SK-N-SH treated with all-trans-retinoic acid at 6 μM for 48 hours (cell line): Measurements from ENCODE around the gene CCDC148.

Experiments used
- ARNTL ChIP-seq: fragments of 450-650 bp; formaldehyde crosslinking; IDR thresholded peaks from 2 replicates; pipeline ENCODE4 v1.5.0; 2020; ENCODE audit warnings: low read depth, mild to moderate bottlenecking, moderate library complexity, borderline replicate concordance
- GLIS3 ChIP-seq: fragments of 250-450 bp; sonication (Bioruptor Pico); IDR thresholded peaks from 2 replicates; pipeline ENCODE4 v1.5.0; 2020; ENCODE audit warnings: mild to moderate bottlenecking, moderate library complexity
- SNAI2 ChIP-seq: fragments of 250-450 bp; sonication (Bioruptor Pico); IDR thresholded peaks from 2 replicates; pipeline ENCODE4 v1.5.0; 2020; ENCODE audit warnings: mild to moderate bottlenecking, moderate library complexity
- TCF4 ChIP-seq: fragments of 250-450 bp; sonication (Bioruptor Pico); IDR thresholded peaks from 2 replicates; pipeline ENCODE4 v1.8.0; 2021; ENCODE audit warnings: mild to moderate bottlenecking, moderate library complexity, borderline replicate concordance
- ZFP3 ChIP-seq: fragments of 250-450 bp; sonication (Bioruptor Pico); IDR thresholded peaks from 2 replicates; pipeline ENCODE4 v1.5.0; 2020; ENCODE audit warnings: mild to moderate bottlenecking, moderate library complexity
- TF ChIP-seq, protein P1 (sequence below): fragments of 250-450 bp; sonication (Bioruptor Pico); IDR thresholded peaks from 2 replicates; pipeline ENCODE4 v1.8.0; 2020; ENCODE audit warnings: mild to moderate bottlenecking, moderate library complexity, borderline replicate concordance

GRCh38 chr2:158297120-158297519 lies 159.4 kb downstream of the CCDC148 start:
- TF ChIP-seq, protein P1, sequence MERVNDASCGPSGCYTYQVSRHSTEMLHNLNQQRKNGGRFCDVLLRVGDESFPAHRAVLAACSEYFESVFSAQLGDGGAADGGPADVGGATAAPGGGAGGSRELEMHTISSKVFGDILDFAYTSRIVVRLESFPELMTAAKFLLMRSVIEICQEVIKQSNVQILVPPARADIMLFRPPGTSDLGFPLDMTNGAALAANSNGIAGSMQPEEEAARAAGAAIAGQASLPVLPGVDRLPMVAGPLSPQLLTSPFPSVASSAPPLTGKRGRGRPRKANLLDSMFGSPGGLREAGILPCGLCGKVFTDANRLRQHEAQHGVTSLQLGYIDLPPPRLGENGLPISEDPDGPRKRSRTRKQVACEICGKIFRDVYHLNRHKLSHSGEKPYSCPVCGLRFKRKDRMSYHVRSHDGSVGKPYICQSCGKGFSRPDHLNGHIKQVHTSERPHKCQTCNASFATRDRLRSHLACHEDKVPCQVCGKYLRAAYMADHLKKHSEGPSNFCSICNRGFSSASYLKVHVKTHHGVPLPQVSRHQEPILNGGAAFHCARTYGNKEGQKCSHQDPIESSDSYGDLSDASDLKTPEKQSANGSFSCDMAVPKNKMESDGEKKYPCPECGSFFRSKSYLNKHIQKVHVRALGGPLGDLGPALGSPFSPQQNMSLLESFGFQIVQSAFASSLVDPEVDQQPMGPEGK (CRISPR knock-in tag), result no peak
- TF ChIP-seq SNAI2 (no peak), ZFP3 (no peak), TCF4 (CRISPR knock-in tag) (no peak), ARNTL (CRISPR knock-in tag) (no peak), GLIS3 (CRISPR knock-in tag) (no peak)
